ENCODE data around the gene KLHL3.

KLHL3 gene

GRCh38 chr5:137741718-137742117 is 5.8 kb upstream of the KLHL3 start:
- no peak for DNase-seq

DNA sequence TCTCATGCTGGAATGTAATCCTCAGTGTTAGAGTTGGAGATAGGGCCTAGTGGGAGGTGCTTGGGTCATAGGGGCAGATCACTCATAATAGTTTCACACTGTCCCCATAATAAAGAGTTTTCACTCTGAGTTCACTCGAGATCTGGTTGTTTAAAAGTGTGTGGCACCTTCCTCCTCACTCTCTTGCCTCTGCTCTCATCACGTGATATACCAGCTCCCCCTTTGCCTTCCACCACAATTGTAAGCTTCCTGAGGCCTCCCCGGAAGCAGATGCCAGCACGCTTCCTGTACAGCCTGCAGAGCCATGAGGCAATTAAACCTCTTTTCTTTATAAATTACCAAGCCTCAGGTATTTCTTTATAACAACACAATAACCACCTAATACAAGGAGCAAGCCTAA is 3.8 kb upstream of the KLHL3 start:
- no peak for DNase-seq

DNA sequence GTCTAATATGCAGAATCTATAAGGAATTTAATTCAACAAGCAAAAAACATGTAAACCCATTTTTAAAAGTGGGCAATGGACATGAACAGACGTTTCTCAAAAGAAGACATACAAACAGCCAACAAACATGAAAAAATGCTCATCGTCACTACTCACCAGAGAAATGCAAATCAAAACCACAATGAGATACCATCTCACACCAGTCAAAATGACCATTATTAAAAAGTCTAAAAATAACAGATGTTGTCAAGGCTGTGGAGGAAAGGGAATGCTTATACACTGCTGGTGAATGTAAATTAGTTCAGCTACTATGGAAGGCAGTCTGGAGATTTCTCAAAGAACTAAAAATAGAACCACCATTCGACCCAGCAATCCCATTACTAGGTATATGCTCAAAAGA is 3.1 kb upstream of the KLHL3 start:
- no peak for DNase-seq

DNA sequence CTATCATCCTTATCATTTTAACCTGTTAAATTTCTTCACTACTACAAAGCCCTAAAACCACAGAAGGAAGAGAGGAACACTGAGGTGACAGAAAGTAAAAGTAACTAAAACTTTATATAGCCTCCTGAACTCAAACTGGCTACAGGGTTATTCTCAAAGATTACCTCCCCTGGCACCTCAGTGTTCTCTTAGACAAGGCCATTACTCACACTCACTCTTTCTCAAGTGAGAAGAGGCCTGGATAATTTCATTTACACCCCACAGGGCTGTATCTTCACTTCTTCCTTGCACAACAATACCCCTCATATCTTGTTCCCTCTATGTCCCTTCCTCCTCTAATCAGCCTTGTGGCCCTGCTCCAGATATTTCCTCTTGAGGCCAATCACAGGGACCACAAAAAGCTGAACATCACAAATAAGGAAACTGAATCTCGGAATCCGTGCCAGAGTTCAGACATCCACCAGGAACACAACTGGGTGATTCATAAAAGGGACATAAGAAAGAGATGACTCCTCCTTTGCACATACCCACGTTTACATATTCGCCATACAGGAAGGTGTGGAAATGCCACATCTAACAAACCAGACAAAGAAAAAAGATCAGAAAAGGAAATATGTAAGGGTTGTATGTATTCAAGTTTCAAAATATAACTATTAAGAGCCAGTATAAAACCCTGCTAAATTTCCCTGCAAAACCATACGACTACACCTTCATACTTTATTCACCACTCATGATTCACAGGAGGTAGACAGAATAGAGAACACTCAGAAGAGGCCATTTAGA is 1.7 kb upstream of the KLHL3 start:
- DNase-seq: no peak

DNA sequence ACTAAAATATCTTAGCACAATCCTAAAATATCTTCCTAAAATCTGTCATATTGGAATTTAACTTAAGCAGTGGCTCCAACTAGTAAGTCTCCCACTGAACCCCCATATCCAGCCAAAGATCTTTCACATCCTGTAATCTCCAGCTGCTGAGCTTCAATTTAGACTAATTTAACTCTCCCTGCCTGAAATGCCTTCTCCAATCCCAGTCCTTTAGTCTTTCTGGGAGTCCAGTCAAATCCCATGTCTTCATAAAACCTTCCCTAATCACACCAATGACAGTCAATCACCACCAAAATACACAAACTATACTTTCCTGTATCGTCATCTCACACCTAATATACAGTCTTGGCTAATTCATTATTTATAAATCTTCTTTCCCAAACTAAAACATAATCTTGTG is 607 bp upstream of the KLHL3 start:
- DNase-seq: no peak

DNA sequence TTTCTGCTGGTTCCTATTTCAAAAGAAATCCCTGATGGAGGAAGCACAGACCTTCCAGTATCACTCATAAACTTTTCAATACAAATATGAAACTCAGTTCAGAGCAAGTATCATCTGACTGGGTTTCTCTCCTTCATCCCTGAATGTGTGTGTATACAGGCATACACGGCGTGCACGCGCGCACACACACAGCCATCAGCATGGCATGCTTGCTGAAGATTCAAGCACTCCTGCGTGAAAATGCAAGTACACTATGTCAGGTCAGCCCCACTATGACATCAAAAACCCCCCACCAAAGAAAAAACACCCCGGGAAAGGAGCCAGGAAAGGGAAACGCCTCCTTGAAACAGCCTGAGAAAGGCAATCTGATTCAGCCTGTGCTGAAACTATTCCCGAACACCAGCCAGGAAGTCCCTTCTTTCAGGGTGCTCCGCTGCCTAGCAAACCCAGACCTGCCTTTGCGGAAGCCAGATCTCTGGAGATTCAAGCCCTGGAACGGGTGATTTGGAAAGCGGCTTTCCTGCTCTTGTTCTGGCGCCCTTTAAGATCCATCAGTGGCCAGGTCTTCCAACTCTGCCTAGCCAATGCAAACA is 831 bp downstream of the KLHL3 start:
- DNase-seq: no peak

DNA sequence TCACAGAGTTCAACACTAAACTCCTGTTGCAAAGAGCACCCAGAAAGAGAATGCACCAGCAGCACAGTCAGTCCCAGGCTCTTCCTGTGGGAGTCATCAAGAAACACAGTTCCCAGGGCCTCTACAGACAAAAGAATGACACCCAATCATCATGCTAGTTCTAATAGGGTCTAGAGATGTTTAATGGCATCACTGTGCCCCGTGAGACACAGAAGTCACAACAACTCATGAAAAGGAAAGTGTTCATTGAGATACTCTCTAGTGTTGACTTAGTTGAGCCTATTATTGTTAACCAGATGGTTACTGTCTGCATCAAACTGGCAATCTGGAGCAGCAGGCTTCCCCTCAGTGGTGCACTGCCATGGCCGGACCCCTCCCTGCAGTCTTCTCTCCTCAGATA is 1.6 kb downstream of the KLHL3 start:
- DNase-seq: peak; percentile 43

DNA sequence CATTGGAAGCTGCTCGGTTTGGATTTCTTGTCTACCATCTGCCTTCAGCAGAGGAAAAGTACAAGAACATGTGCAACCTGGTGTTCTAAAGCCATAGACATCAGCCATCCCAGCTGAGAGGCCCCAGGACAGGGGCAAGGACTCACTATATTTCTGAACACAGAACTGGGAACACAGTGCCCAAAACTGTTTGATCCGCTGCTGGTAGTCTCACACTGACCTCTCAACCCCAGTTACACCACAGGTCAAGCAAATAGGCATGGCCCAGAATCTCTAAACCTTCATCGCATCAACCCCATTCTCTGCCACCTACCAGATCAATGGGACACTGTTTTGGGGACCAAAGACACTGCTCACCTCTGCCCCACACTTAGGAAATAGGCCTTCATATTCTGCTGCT is 2.0 kb downstream of the KLHL3 start:
- no peak for DNase-seq

DNA sequence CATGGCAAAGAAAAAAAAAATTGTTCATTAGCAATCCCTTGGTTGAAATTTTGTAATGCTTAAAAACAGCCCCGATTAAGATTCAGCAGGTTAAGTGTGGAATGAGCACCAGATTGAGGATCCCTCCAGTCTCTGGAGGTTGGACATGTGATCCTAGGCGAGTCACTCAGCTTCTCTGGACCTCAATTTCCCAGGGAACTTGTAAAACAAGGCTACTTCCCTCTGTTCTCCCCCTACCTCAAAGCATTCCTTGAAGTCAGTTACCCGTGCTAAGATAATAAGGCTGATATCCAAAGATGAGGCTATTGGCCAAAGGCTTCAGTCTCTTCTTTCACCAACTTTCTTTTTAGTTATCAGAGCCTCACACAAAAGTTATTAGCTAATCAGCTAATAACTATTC is 2.9 kb downstream of the KLHL3 start:
- DNase-seq: no peak

GRCh38 chr5:137731176-137731575 is 4.7 kb downstream of the KLHL3 start:
- no peak for DNase-seq

GRCh38 chr5:137730336-137730735 is 5.6 kb downstream of the KLHL3 start:
- DNase-seq: no peak

- DNase-seq: no peak
Measured at GRCh38 chr5:137728048-137728447, 7.8 kb downstream of the KLHL3 start.

DNA sequence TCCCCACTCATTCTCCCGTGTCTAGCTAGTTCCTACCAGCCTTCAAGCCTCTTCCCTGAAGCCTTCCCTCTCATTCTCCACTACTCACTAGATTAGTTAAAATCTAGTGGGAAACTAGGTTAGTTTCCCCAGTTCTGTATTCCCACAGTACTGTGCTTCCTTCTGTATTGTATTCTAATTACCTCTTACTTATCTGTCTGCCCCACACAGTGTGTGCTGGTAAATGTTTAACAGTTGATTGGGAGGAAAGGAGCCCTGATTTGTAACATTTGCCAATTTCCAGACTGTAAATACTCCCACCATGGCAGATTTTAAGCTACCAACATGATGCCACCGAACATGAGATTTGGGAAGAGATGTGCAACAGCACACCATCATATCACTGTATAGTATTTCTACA is 8.3 kb downstream of the KLHL3 start:
- DNase-seq: no peak

DNA sequence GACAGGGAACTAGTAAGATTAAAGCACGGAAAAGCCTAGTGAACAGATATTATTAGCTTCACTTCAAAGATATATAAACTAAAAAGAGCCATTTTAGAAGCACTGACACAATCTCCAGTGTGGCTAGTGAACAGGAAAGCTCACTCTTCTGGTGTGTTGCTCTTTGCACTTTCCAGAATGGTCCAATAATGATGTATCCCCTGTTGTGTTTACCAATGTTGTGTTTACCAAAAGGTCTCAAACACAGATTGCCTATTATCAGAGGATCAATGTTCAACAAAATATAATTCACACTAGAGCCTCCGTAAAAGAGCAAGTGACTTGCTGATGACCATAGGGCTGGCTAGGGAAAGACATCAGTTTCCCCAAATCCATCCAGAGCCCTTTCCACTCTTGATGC is 11.6 kb downstream of the KLHL3 start:
- DNase-seq: no peak

- no peak for DNase-seq
Measured at GRCh38 chr5:137718611-137719010, 17.3 kb downstream of the KLHL3 start.

- DNase-seq: no peak
Measured at GRCh38 chr5:137716337-137716736, 19.6 kb downstream of the KLHL3 start.

GRCh38 chr5:137715456-137715855 is 20.4 kb downstream of the KLHL3 start:
- no peak for DNase-seq

- no peak for DNase-seq
Measured at GRCh38 chr5:137714946-137715345, 20.9 kb downstream of the KLHL3 start.

DNA sequence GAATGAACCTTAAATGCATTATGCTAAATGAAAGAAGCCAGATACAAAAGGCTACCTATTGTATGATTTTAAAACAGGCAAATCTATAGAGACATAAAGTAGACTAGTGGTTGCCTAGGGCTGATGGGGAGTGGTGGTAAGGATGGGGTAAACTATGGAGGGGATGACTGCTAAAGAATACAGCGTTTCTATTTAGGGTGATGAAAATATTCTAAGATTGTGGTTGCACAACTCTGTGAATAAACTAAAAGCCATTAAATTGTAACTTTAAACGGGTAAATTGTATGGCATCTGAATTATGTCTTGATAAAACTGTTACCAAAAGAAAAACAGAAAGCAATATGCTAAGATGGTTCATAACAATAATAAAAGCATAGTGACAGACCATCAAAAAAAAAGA is 21.4 kb downstream of the KLHL3 start:
- DNase-seq: no peak

DNA sequence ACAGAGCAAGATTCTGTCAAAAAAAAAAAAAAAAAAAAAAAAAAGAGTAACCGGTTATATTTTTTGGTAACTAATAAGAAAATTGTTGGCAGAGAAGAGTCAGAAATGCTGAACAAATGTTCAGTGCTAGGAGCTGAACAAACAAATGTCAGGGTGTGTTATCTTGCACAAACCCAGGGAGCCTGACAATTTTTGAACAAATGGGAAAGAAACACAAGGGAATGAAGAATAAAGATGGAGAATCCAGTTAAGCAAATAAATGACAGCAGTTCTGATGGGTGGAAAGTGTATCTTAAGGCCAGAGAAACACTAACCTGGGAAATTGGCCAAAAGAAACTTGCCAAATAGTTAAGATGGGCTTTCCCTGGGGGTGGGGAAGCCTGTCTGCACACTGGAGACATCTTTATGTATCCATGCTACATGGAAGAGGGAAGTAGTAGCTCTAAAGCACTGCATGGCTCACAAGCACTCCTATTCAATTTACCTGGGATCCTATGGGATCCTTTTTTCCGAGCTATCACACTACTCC is 23.7 kb downstream of the KLHL3 start:
- no peak for DNase-seq

DNA sequence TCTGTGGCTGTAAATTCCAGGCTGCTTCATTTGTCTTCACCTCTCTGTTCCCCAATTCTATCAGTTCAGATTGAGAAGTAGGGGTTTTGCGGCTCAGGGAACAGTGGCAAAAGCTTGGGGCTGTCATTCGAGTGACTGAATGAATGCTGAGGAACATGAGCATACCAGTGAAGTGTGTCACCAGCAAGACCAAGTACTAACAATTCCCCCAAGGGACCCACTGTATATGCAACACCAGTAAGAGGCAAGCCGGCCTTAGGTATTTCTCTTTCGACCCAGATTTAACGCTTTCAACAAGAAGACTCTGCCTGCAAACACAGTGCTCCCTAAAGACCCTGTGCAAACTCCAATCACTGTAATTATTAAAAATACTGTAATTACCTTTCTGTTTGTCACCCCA is 25.8 kb downstream of the KLHL3 start:
- no peak for DNase-seq

DNA sequence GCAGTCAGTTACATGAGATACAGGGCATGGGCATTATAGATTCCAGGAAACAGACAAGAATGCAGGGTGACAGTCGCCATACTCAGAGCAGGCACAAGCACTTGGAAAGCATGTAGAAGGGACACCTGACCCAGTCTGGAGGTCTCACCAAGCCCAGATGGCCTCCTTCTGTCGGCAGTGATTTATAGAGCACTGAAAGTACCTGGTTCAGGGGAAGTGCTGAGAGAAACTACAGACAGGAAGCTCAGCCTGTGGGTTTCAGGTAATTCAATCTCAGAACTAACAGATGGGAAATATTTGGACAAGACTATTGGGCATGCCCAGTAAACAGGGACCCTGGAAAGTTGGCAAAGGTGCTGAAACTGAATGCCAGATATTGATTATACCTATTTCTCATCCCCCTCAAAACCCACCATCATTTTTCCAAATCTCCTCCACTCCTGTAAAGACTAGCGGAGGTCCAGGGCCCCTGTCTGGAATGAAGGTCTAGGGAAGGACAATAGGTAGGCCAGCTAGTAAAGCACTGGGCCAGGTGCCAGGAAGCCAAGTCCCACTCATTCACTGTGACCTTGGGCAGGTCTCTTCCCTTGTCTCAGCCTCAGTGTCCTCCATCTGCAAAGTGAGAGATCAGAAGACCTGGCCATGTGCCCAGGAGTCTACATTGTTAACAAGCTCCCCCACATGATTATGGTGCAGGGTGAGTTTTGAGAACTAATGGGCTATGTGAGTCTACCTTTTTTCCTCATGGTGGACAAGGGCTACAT is 26.9 kb downstream of the KLHL3 start:
- no peak for DNase-seq

DNA sequence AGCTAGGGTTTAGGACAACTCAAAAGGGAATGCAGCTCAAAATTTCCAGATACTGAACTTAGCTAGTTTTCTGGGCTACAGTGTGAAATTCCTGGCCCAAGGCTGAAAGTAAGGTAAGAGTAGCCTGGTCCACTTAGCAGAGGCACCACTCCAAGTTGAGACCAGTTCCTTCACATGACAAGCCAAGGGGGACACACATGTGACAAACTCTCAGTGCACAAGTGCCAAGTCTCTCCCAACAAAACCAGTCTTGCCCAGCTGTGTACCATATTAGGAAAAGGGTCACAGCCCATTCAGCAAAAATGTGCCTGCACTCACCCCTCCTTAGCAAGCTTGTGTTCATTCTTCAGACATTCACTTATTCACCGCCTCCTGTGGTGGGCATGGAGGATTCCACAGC is 27.8 kb downstream of the KLHL3 start:
- DNase-seq: no peak

DNA sequence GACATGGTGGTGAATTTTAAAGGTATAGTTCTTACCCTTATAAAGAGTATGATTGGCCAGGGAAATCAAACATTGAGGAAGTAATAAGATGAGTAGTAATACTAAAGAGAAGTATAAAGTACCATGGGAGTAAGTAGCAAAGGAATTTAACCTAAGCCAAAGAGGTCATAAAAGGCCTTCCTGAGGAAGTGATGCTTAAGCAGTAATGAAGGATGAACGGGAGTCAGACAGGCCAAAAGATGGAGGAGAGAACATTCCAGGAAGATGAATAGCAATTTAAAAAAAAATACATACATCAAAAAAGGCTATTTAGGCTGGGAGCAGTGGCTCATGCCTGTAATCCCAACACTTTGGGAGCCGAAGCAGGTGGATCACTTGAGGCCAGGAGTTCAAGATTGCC is 29.0 kb downstream of the KLHL3 start:
- no peak for DNase-seq
